H9 (cell line): ENCODE data around the gene DMD. TPM values are rescaled to one million over a fixed set of nuclear protein-coding genes. Genes with fewer than 3 reads are reported as not detected.

Experiments
- DNase-seq: peaks from one replicate; pipeline ENCODE4 v3.0.0-alpha.2; 2017
- H2AFZ ChIP-seq: one replicate; pipeline ENCODE4 v1.6.1; 2013; ENCODE audit warnings: mild to moderate bottlenecking, low read length, control low read depth, moderate library complexity
- H2AK5ac ChIP-seq: 2 replicates; pipeline ENCODE4 v1.6.1; 2013; ENCODE audit warnings: low read length, control low read depth, mixed read lengths; ENCODE audit not compliant: insufficient read length
- H2BK120ac ChIP-seq: one replicate; pipeline ENCODE4 v1.6.1; 2013; ENCODE audit warnings: low read depth, mild to moderate bottlenecking, low read length, control low read depth, inconsistent platforms; ENCODE audit not compliant: poor library complexity, severe bottlenecking
- H2BK12ac ChIP-seq: 2 replicates; pipeline ENCODE4 v1.6.1; 2013; ENCODE audit warnings: low read length, control low read depth, mixed read lengths, low read depth; ENCODE audit not compliant: insufficient read length
- H2BK15ac ChIP-seq: 2 replicates; pipeline ENCODE4 v1.6.1; 2013; ENCODE audit warnings: low read depth, low read length, control low read depth
- H2BK20ac ChIP-seq: one replicate; pipeline ENCODE4 v1.6.1; 2013; ENCODE audit warnings: low read depth, mild to moderate bottlenecking, low read length, control low read depth, inconsistent platforms; ENCODE audit not compliant: poor library complexity, severe bottlenecking
- H2BK5ac ChIP-seq: 2 replicates; pipeline ENCODE4 v1.6.1; 2013; ENCODE audit warnings: low read length, control low read depth, mixed read lengths; ENCODE audit not compliant: insufficient read length
- H3K14ac ChIP-seq: 2 replicates; pipeline ENCODE4 v1.6.1; 2013; ENCODE audit warnings: low read length, control low read depth; ENCODE audit not compliant: insufficient read depth
- H3K18ac ChIP-seq: 2 replicates; pipeline ENCODE4 v1.6.1; 2013; ENCODE audit warnings: low read depth, mild to moderate bottlenecking, mixed read lengths, low read length, control low read depth; ENCODE audit not compliant: insufficient read length
- H3K23ac ChIP-seq: 2 replicates; pipeline ENCODE4 v1.6.1; 2013; ENCODE audit warnings: low read length, control low read depth, mixed read lengths, low read depth; ENCODE audit not compliant: insufficient read length
- H3K23me2 ChIP-seq: 2 replicates; pipeline ENCODE4 v1.6.1; 2013; ENCODE audit warnings: low read depth, mild to moderate bottlenecking, mixed read lengths, low read length, control low read depth; ENCODE audit not compliant: insufficient read length, poor library complexity, severe bottlenecking
- H3K27ac ChIP-seq: 2 replicates; pipeline ENCODE4 v1.5.1; 2013; ENCODE audit warnings: low read length, control low read depth, mixed read lengths, low read depth; ENCODE audit not compliant: insufficient read length
- H3K27me3 ChIP-seq: 2 replicates; pipeline ENCODE4 v1.6.1; 2013; ENCODE audit warnings: low read length, control low read depth, inconsistent platforms; ENCODE audit not compliant: insufficient read depth
- H3K4ac ChIP-seq: 2 replicates; pipeline ENCODE4 v1.6.1; 2013; ENCODE audit warnings: low read depth, mild to moderate bottlenecking, control low read depth, inconsistent platforms, low read length, moderate library complexity
- H3K4me1 ChIP-seq: 2 replicates; pipeline ENCODE4 v1.6.1; 2013; ENCODE audit warnings: low read length, control low read depth, inconsistent platforms; ENCODE audit not compliant: insufficient read depth
- H3K4me2 ChIP-seq: 2 replicates; pipeline ENCODE4 v1.6.1; 2013; ENCODE audit warnings: low read length, control low read depth, mixed read lengths; ENCODE audit not compliant: insufficient read length, insufficient read depth
- H3K56ac ChIP-seq: 2 replicates; pipeline ENCODE4 v1.6.1; 2013; ENCODE audit warnings: low read depth, mild to moderate bottlenecking, mixed read lengths, low read length, control low read depth; ENCODE audit not compliant: insufficient read length
- H3K79me1 ChIP-seq: 2 replicates; pipeline ENCODE4 v1.6.1; 2013; ENCODE audit warnings: low read depth, mild to moderate bottlenecking, moderate library complexity, low read length, control low read depth, inconsistent platforms; ENCODE audit not compliant: insufficient read depth, poor library complexity, severe bottlenecking
- H3K79me2 ChIP-seq: 2 replicates; pipeline ENCODE4 v1.6.1; 2013; ENCODE audit warnings: low read length, control low read depth, inconsistent platforms; ENCODE audit not compliant: insufficient read depth
- H3K9ac ChIP-seq: 2 replicates; pipeline ENCODE4 v1.6.1; 2013; ENCODE audit warnings: low read length, control low read depth, mixed read lengths; ENCODE audit not compliant: insufficient read length; ENCODE audit errors: extremely low read depth
- H3K9me3 ChIP-seq: one replicate; pipeline ENCODE4 v1.6.1; 2013; ENCODE audit warnings: low read depth, low read length, inconsistent platforms; ENCODE audit not compliant: control insufficient read depth
- H3T11ph ChIP-seq: one replicate; pipeline ENCODE4 v1.6.1; 2013; ENCODE audit warnings: mild to moderate bottlenecking, low read length, control low read depth, inconsistent platforms
- H4K20me1 ChIP-seq: one replicate; pipeline ENCODE4 v1.6.1; 2013; ENCODE audit not compliant: control insufficient read depth, insufficient read length, insufficient read depth
- H4K5ac ChIP-seq: 2 replicates; pipeline ENCODE4 v1.6.1; 2013; ENCODE audit warnings: low read depth, mild to moderate bottlenecking, mixed read lengths, low read length, control low read depth; ENCODE audit not compliant: insufficient read length
- H4K8ac ChIP-seq: replicated peaks from 2 replicates; pipeline ENCODE4 v1.6.1; 2013; ENCODE audit warnings: low read length, control low read depth, mixed read lengths, low read depth; ENCODE audit not compliant: insufficient read length
- H4K91ac ChIP-seq: 2 replicates; pipeline ENCODE4 v1.6.1; 2013; ENCODE audit warnings: low read depth, mild to moderate bottlenecking, moderate library complexity, mixed read lengths, low read length, control low read depth; ENCODE audit not compliant: insufficient read length
- H3K27ac Mint-ChIP-seq, 3 experiments: 2 replicates in 2 of 3; 3 replicates in 1 of 3; pipeline ENCODE4 v1.8.0; 2020 to 2021; ENCODE audit warnings: mixed read lengths in 3 of 3, mild to moderate bottlenecking in 1 of 3, moderate library complexity in 1 of 3
- H3K27me3 Mint-ChIP-seq: 2 replicates; pipeline ENCODE4 v1.8.0; 2021; ENCODE audit warnings: low read depth, mild to moderate bottlenecking, moderate library complexity, mixed read lengths
- H3K36me3 Mint-ChIP-seq, 3 experiments: 2 replicates in 2 of 3; 3 replicates in 1 of 3; pipeline ENCODE4 v1.8.0; 2020 to 2021; ENCODE audit warnings: low read depth in 3 of 3, mixed read lengths in 3 of 3; ENCODE audit not compliant: insufficient read depth in 1 of 3
- H3K4me1 Mint-ChIP-seq, 2 experiments: 2 replicates each; pipeline ENCODE4 v1.8.0; 2020; ENCODE audit warnings: mixed read lengths in 2 of 2
- H3K4me3 Mint-ChIP-seq, 2 experiments: 2 replicates in 1 of 2; 3 replicates in 1 of 2; pipeline ENCODE4 v1.8.0; 2020 to 2021; ENCODE audit warnings: mild to moderate bottlenecking in 2 of 2, mixed read lengths in 2 of 2, moderate library complexity in 1 of 2
- H3K9me3 Mint-ChIP-seq, 2 experiments: 2 replicates in 1 of 2; 3 replicates in 1 of 2; pipeline ENCODE4 v1.8.0; 2020; ENCODE audit warnings: mild to moderate bottlenecking in 2 of 2, mixed read lengths in 2 of 2, moderate library complexity in 1 of 2
- WGBS: extraction: QIAGEN DNeasy Blood & Tissue Kit; methylation state at CpG from one replicate; pipeline ENCODE4 v1.1.7; 2013; ENCODE audit warnings: missing lambda C conversion rate, low lambda C conversion rate, mixed read lengths; ENCODE audit not compliant: insufficient read length; ENCODE audit errors: extremely low coverage; 5-methylcytosine and 5-hydroxymethylcytosine counted together
- total RNA-seq: library from RNA; stranded (reverse); gene quantifications from 2 replicates; pipeline ENCODE4 v1.2.1, GENCODE V29; 2021
- TF ChIP-seq, protein P1 (sequence below): fragments of 200-600 bp; sonication (generic); conservative IDR thresholded peaks from 3 replicates; pipeline ENCODE4 v1.8.0; 2021; ENCODE audit warnings: antibody characterized with exemption, mild to moderate bottlenecking

Gene DMD
- total RNA-seq, 1 experiment from 2014 or later, result 3.8 TPM

DNA sequence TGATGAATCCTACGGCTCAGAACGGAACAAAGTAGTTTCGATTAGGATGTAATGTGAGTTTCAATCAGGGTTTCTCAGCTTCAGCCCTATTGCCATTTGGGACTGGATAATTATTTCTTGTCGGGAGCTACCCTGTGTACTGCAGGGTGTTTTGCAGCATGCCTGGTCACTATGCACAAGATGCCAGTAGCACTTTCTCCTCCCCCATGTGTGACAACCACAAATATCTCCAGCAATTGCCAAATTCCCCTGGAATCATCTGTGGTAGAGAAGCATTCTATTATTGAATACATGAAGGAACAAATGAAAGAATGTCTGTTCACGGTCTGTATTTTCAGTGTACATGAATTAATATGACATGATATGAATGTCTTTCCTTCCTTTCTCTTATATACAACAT is 1356.6 kb downstream of the DMD start:
- H3K4me2 ChIP-seq, result no peak overlapping the region
- H4K20me1 ChIP-seq, result no peaks in the 10 kb centered on the region
- Mint-ChIP-seq H3K36me3 (peaks cover 0 to 3% (median 0%) of the 10 kb centered on the region in 3 experiments; a peak in 2 of 7 replicates), H3K27ac (no peak overlapping the region), H3K4me3 (no peak overlapping the region), H3K9me3 (peaks cover 48 to 49% of the 10 kb centered on the region in 2 experiments), H3K27me3 (peaks cover 3% of the 10 kb centered on the region), H3K4me1 (no peaks in the 10 kb centered on the region)
- no peak overlapping the region for H3K23ac ChIP-seq
- no peak overlapping the region for H4K8ac ChIP-seq
- no peak overlapping the region for H2BK5ac ChIP-seq
- no peak overlapping the region for H3K4ac ChIP-seq
- H3K9ac ChIP-seq, result no peak overlapping the region
- no peak overlapping the region for H2BK20ac ChIP-seq
- no peaks in the 10 kb centered on the region for H3K79me2 ChIP-seq
- H2AK5ac ChIP-seq, result no peak overlapping the region
- no peaks in the 10 kb centered on the region for H3K4me1 ChIP-seq
- TF ChIP-seq, protein P1, sequence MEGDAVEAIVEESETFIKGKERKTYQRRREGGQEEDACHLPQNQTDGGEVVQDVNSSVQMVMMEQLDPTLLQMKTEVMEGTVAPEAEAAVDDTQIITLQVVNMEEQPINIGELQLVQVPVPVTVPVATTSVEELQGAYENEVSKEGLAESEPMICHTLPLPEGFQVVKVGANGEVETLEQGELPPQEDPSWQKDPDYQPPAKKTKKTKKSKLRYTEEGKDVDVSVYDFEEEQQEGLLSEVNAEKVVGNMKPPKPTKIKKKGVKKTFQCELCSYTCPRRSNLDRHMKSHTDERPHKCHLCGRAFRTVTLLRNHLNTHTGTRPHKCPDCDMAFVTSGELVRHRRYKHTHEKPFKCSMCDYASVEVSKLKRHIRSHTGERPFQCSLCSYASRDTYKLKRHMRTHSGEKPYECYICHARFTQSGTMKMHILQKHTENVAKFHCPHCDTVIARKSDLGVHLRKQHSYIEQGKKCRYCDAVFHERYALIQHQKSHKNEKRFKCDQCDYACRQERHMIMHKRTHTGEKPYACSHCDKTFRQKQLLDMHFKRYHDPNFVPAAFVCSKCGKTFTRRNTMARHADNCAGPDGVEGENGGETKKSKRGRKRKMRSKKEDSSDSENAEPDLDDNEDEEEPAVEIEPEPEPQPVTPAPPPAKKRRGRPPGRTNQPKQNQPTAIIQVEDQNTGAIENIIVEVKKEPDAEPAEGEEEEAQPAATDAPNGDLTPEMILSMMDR, result no peak
- no peak overlapping the region for H2BK12ac ChIP-seq
- no peak overlapping the region for H3K27ac ChIP-seq
- H2BK120ac ChIP-seq, result no peak overlapping the region
- no peak overlapping the region for H2BK15ac ChIP-seq
- H2AFZ ChIP-seq, result no peak overlapping the region
- no peak overlapping the region for H4K5ac ChIP-seq
- H3K14ac ChIP-seq, result no peak overlapping the region
- H3K23me2 ChIP-seq, result no peaks in the 10 kb centered on the region
- no peaks in the 10 kb centered on the region for H3K9me3 ChIP-seq
- H3K79me1 ChIP-seq, result no peaks in the 10 kb centered on the region
- H3T11ph ChIP-seq, result no peak overlapping the region
- no peak overlapping the region for H3K18ac ChIP-seq
- no peak for DNase-seq
- no peak overlapping the region for H3K56ac ChIP-seq
- no peak overlapping the region for H4K91ac ChIP-seq
- H3K27me3 ChIP-seq, result no peaks in the 10 kb centered on the region
- no CpG with 5 or more reads among the region's 5 CpGs for WGBS
